ENCODE measurements around the gene SH3PXD2A.
"Not testable (repeated sequence)": the region's sequence is repeated elsewhere in the genome, so short reads cannot be mapped to it uniquely, and the experiment has no call there.

Gene SH3PXD2A

DNA sequence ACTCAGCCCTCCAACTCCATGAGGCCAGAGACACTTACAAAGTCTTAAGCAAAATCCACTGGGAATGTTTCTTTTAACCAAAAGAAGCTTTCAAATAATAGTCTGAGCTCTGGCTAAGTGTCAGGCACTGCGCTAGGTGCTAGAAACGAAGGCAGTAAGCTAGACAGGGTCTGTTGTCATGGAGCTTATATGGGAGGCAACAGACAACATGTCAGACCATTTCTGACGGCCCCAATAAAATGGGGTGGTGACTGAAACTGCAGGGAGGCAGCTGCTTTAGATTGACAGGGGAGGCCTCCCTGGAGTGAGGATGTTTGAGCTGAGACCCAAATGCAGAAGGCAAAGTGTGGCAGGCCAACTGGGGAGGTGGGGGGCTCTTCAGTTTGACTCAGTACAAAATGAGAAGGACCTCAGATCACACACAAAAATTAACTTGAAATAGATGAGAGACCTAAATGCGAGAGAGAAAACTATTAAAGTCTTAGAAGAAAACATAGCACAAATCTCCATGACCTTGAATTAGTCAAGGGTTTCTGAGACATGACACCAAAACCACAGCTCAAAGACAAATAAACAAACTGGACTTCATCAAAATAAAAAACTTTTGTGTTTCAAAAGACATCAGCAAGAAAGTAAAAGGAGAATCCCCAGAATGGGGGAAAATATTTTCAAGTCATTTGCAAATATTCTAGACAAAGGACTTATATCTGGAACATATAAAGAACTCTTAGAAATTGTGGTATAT is 40.6 kb downstream of the SH3PXD2A start:
- no peak for DNase-seq

DNA sequence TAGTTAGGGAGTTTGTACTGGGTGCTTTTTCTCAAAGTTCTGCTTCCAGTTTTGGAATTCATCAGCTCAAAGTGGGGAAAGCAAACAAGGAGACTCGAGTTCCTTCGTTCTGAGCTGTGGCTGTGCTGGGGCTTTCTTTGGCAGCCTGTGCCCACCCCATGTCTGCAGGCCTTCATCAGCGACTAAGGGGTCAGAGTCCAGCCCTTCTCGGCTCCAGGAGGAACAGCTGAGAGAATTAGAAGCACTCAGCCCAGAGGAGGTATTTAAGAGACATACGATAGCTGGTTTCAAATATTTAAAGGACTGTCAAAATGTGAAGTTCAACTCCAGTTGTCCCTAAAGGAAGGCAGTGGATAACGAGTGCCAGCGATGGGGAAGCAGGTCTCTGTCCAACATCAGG is 41.3 kb downstream of the SH3PXD2A start:
- no peak for DNase-seq

DNA sequence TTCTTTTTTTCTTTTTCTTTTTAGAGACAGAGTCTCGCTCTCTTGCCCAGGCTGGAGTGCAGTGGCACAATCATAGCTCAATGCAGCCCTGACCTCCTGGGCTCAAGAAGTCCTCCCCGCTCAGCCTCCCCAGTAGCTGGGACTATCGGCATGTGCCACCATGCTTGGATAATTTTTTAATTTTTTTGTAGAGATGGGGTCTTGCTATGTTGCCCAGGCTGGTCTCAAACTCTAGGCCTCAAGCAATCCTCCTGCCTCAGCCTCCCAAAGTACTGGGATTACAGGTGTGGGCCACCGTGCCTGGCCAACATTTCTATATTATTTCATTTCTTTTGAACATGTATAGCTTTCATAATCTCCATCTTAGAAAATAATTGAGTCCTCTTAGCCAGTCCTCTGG is 42.1 kb downstream of the SH3PXD2A start:
- not testable (repeated sequence) for DNase-seq

DNA sequence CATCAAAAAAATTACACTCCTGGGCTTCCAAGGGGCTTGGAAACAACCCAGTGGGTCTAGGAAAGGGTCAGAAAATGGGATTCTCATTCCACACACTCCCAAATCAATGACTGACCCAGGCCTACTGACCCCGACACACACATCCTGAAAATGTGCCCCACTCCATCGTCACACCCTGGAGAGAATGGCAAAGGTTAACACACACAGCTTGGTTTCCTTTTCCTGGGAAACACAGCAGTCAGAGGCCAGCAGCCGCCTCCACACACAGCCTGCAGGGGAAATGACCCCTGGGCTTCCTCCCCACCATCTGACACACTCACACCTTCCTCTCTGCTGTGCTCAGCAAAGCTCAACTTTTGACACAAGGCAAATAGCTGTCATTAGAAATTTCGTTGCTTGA is 42.9 kb downstream of the SH3PXD2A start:
- no peak for DNase-seq

DNA sequence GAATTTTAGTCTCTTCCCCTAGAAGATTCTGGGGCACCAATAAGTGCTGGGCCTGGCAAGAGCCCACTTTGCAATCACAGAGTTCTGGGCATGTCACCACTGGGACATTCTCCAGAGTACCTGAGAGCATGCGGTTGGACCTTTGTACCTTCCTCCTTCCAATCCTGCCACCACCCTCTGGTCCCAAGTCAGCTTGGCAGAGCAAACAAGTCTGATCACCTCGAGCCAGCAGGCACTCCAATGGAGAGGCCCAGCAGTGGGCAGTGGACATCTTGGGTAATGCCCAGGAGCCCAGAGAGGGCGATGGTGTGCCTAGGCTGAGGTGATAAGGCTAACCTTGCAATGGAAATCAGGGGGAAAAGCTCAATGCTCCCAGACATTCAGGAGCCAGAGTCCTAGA is 43.4 kb downstream of the SH3PXD2A start:
- no peak for DNase-seq

DNA sequence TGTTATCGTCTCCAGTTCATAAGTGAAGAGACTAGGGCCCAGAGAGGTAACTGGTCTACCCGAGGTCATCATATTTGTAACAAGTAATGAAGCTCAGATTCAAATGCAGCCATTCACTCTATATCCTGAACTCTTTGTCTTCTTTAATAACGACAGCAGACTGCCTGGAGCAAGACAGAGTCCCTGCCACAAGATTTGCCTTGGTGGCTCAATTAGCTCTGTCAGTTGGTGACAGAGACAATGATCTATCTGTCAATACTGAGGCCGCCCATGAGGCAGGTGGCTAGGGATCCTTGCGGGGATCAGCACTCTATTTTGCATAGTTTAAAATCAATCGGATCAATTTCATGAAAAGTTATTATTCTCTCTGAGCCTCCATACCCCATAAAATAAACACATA is 43.9 kb downstream of the SH3PXD2A start:
- DNase-seq, result no peak

DNA sequence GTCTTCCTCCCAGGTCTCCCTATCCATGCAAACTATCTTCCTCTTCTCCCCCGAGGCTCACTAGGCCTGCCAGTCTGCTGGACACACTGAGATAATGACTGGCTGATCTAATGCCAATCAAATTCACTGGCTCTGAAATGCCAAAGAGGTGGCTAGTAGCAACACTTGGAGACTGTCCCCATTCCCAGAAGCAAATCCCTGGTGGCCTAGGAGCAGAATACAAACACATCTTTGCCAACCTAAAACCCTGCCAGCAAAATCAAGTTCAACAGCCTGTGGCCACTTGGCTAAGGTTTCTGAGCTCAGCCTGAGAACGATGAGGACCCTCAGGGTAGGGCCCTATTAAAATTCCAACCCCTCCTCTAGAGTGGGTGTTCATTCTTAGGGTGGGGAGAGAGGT is 46.6 kb downstream of the SH3PXD2A start:
- DNase-seq, result peak in 6 of 58 donors; percentile 8 to 54 (median 14)

DNA sequence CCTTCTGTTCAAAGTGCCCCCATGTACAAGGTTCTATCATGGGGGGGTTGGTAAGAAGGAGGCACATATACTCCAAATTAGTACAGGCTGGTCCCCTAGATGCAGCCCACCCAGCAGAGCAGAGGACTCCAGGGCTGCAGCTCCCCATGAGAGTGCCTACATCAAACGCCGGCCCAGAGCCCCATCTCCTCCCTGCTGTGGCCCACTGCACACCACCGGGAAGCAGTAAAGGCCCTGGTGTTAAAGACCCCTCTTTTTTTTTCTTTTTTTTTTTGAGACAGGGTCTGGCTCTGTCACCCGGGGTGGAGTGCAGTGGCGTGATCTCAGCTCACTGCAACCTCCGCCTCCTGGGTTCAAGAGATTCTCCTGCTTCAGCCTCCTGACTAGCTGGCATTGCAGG is 47.4 kb downstream of the SH3PXD2A start:
- no peak for DNase-seq

DNA sequence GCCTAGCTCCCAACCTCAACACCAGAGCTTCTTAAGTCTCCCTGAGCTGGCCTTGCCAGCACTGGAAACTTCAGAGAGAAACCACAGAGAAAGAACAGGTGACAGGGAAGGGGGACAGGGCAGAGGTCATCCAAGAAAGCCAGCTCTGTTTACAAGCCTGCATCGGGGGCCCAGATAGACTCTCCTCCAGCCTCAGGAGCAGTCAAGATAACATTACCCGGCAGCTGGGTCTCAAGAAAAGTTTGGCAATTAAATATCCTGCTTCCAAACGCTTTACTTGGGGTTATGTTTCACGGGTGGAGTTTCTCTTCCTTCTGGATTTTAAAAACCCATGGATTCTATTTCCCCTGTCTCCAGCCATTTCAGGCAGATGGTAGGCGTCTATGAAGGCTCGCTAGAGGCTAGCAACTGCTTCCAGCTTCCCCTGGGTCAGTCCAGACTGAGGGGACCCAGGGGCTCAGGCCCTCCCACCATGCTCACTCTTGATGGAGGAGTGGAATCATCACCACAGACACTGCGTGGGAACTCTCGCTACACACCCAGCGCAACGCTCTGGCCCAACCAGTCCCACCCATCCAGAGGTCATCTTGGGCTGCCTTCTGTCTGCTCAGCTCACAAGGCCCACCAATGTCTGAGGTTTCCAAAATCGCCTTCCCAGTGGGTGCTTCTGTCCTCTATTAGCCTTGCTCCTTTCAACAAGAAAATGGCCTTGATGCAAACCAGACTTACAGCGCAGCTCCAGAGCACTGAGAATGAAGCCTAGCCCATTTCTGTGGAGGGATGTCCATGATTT is 48.8 kb downstream of the SH3PXD2A start:
- DNase-seq, result no peak

DNA sequence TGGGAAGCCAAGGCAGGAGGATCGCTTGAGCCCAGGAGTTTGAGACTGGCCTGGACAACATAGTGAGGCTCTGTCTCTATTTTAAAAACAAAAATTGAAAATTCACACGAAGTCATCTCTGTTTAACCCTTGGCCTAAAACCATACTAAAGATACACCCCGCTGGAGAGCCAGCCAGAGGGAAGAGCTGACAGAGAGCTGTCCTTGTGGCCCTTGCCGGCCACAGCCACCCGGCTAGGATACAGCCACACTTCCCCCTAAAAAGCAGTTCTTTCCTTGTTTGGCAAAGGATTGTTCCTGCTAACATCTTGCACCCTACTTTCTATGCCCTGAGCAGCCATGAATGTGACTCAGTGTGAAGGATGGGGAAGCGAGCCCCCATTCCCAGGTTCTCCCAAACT is 49.6 kb downstream of the SH3PXD2A start:
- no peak for DNase-seq

DNA sequence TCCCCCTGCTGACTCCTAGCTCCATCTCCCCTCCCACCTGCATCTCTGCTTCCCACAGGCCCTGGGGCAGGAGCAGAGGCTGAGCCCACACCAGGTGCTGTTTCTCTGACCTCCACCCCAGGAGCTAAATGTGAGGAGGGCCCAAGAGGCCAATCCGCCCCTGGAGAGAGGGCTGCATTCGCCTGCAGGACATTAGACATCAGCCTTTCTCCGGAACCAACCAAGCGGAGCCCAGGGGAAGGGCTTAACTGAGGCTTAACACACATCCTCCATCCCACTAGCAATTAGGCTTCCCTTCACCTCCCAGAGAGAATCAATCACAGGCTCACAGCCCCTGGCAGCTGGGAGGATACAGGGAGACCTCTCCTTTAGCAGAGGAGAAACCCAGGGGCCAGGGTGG is 50.5 kb downstream of the SH3PXD2A start:
- DNase-seq, result no peak

DNA sequence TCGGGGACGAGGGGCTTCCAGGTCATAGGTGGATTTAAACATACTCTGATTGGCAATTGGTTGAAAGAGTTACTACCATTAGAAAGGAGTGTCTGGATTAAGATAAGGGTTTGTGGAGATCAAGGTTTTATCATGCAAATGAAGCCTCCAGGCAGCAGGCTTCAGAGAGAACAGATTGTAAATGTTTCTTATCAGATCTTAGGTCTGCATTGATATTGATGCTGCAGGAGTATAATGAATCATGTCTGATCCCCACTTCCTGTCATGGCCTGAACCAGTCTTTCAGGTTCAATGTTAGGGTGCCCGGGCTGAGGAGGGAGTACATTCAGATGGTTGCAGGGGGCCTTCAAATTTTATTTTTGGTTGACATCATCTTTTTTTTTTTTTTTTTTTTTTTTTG is 51.4 kb downstream of the SH3PXD2A start:
- DNase-seq, result no peak

DNA sequence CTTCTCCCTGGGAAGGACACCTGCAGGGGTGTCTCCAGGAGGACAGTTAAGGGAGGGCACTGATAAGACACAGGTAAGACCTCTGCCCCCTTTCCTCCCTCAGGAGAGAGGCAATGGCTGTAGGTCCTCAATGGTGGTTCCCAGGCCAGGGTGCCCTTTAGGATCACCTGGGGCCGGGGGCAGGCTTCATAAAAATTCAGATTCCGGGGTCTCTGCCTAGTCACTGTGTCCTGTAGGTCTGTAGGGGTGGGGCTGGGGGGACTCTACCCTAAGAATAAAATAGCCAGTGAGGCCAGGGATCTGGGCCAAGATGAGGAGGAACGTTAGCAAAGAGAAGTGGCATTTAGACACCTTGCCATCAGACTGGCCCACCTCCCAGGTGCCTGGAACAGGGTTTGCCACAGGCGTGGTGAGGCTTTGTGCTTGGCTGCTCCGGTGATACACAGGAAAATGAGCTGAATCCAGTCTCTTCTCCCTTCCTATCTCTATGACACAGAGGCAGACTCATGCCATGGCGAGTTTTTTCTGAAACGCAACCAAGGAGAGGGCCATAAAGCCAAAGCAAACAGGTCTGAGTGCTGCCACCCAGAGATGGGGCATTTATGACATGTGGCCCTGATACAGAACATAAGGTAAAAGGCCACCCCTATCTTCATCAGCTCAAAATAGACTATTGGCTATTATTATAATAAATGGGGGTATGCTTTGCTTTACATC is 52.6 kb downstream of the SH3PXD2A start:
- DNase-seq, result no peak

DNA sequence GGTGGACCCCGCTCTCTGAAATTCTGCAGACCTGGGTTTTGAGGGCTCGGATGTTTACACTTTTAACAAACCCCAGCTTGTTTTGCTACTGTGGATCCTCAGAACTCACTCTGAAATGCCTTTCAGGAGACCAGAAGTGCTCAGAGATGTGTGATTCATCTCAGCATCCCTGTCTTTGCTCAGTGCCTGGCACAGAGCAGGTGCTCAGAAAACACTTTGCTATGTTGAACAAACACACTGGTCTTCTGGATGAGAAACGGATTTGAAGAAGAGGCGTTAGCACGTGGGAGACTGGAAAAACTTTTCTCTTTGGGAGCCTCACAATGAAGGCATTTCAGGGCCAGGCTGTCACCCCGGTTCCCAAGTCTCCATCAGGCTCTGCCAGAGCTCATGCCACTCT is 53.3 kb downstream of the SH3PXD2A start:
- DNase-seq, result peak in 5 of 58 donors; percentile 5 to 38 (median 18)

DNA sequence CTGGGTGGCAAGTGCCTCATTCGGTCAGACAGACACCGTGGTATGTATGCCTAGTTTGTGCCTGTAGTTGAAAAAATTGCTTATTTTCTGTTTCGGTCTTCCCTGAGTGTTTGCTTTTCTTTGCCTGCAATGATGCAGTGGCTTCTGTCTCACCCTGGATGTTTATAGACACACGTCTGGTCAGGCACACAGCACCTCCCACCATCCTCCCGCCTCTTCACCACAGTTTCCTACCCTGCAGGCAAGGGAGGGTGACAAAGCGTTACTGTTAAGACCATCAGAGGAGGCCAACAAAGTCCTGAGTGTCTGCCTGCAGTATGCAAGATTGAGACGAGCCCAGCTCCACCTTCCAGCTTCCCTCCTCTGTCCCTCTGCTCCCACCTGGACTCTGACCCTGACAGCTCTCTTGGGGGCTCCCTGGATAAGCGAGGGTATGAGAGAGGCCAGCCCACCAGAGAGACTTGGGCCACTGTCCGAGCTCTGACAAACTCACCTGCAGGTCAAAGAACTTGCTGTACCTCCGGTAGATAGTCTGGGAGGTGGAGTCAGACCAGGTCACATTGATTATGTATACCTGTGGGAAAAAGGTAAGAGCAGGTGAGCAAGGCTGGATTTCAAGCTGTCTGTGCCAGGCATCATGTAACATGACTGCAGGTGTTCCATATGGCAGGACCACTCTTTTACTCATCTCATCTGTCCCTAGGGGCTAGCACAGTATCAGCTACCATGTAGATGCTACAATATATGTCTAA is 54.4 kb downstream of the SH3PXD2A start:
- DNase-seq, result peak in 6 of 58 donors; percentile 6 to 46 (median 24)

DNA sequence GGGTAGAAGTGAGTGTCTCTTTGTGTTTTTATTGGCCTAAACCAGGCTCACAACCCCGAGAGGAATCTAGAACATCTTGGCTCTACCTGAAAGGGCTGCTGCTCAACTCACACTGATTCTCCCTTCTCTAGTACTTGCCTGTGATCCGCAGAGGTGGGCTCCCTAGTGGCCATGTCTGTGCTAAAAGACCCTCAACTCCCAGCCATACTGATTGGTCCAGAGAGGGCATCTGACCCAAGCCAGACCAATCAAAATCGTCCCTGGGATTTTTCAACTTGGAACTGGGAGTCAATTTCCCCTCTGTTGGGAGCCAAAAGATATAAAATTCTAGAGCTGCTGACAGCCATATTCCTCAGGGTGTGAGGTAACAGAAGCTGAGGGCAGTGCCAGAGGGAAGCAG is 55.3 kb downstream of the SH3PXD2A start:
- DNase-seq, result no peak

DNA sequence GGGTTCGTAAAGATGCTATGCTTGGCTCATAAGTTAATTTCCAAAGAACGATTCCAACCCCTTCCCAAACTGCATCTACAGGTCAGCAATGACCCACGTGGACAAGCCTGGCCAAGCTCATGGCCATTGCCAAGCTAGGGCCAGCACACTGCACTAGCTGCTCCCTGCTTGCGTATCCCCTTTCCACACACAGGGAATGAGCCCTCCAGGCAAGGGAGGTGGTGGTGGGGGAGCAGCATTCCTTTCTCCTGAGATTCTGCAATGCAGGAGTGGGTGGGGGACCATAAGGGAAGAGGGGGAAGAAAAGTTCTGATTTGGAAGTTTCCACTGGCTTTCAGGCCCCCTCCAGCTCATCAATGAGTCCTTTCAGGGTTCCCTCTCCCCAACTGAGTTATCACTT is 56.0 kb downstream of the SH3PXD2A start:
- DNase-seq, result no peak

DNA sequence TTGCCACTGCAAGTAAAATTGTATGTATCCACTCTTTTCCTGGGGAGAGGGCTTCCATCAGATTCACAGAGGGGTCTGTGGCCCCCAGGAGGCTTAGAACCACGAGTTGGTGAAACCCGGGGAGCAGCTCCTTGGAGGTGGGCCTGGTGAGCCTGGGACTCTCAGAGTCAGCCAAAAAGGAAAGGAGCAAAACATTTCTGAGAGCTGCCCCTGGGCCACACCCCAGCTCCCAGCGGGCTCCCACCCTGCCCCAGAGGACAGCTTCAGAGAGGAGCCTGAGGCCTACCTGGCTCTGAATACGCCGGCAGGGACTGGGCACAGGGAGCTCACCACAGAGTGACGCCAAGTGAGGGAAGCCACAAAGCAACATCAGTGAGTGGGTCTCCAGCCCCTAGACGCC is 56.9 kb downstream of the SH3PXD2A start:
- DNase-seq, result no peak

DNA sequence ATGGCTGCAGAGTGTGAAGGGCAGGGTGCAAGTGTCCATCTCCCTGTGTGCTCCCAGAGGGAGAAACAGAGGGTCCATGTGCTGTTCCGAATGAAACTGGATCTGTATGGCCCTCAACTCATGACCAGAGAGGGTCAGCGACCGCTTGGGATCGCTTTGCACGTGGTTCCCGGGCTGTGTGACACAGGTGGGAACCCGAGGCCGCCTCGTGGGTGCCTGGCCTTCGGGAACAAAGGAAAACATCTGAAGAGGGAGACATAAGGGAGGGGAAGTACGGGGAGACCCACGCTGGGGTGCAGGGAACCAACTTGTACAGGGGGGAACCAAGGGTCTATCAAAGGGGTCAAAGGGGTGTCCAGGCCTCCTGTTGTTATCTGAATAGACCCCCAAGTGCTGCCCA is 57.5 kb downstream of the SH3PXD2A start:
- no peak for DNase-seq

DNA sequence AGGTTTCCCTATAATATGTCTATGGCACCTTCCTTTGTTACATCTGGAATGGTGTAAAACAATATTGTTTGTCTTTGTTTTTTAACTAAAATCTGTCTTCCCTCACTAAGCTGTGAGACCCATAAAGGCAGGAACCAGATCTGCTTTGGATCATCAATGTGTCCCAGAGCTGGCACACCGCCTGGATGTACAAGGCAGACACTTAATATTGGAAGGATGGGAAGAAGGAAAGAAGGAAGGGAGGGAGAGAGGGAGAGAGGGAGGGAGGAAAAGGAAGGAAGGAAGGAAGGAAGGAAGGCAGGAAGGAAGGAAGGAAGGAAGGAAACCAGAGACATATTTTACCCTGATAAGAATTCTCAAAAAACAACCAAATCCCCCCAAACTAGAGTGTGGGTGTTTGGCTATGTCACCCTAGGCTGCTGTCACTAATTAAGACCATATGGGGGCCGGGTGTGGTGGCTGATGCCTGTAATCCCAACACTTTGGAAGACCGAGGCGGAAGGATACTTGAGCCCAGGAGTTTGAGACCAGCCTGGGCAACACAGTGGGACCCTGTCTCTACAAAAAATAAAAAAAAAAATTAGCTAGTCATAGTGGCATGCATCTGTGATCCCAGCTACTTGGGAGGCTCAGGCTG is 59.6 kb downstream of the SH3PXD2A start:
- DNase-seq, result no peak

DNA sequence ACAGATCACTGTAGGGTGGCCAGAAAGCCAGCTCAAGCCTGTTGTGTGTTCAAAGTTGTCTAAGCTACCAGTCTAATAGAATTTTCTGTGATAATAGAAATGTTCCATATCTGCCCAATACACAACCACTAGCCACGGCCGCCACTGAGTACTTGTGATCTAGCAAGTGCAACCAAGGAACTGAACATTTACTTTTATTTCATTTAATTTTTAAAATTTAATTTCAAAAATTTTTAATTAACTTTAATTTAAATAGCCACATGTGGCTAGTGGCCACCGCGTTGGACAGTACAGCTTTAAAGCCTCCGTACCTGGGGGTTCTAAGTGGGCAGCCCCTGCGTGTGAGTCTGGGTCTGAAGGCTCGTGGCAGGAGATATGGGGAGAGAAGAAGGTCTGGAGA is 60.4 kb downstream of the SH3PXD2A start:
- DNase-seq, result no peak
